Stimulated activated CD8-positive, alpha-beta memory T cell treated with anti-CD3 and anti-CD28 coated beads, Interleukin-15, amount 100 ng/mL, for 4 hours (primary cell): Measurements from ENCODE around the gene FRMD4A.
"Not testable (repeated sequence)": the region's sequence is repeated elsewhere in the genome, so short reads cannot be mapped to it uniquely, and the experiment has no call there.

Experiments used
- DNase-seq, 2 donors: peaks; one replicate each; pipeline ENCODE4 v3.0.0-alpha.2; 2020; ENCODE audit warnings: low read depth in 2 of 2

The FRMD4A gene

GRCh38 chr10:14240253-14241189 is 90.2 kb downstream of the FRMD4A start:
- DNase-seq: no peak

GRCh38 chr10:14238659-14239058 is 92.1 kb downstream of the FRMD4A start:
- not testable (repeated sequence) for DNase-seq

- no peak for DNase-seq
Observed at GRCh38 chr10:14236341-14236740, 94.4 kb downstream of the FRMD4A start.

- no peak for DNase-seq
Observed at GRCh38 chr10:14235566-14236195, 95.0 kb downstream of the FRMD4A start.

GRCh38 chr10:14233566-14233965 is 97.2 kb downstream of the FRMD4A start:
- DNase-seq: no peak

GRCh38 chr10:14228798-14229197 is 101.9 kb downstream of the FRMD4A start:
- DNase-seq: not testable (repeated sequence)

GRCh38 chr10:14225379-14225778 is 105.3 kb downstream of the FRMD4A start:
- no peak for DNase-seq

GRCh38 chr10:14220026-14220425 is 110.7 kb downstream of the FRMD4A start:
- no peak for DNase-seq

- DNase-seq: no peak
Observed at GRCh38 chr10:14219411-14219810, 111.3 kb downstream of the FRMD4A start.

GRCh38 chr10:14215641-14216040 is 115.1 kb downstream of the FRMD4A start:
- DNase-seq: no peak

- DNase-seq: not testable (repeated sequence)
Observed at GRCh38 chr10:14213703-14214102, 117.0 kb downstream of the FRMD4A start.

- no peak for DNase-seq
Observed at GRCh38 chr10:14211610-14212009, 119.1 kb downstream of the FRMD4A start.

GRCh38 chr10:14208231-14208630 is 122.5 kb downstream of the FRMD4A start:
- DNase-seq: no peak

- no peak for DNase-seq
Observed at GRCh38 chr10:14205233-14205632, 125.5 kb downstream of the FRMD4A start.

- DNase-seq: no peak
Observed at GRCh38 chr10:14200698-14201544, 129.8 kb downstream of the FRMD4A start.

- not testable (repeated sequence) for DNase-seq
Observed at GRCh38 chr10:14199098-14199497, 131.6 kb downstream of the FRMD4A start.

- no peak for DNase-seq
Observed at GRCh38 chr10:14198078-14198477, 132.6 kb downstream of the FRMD4A start.

GRCh38 chr10:14196113-14196512 is 134.6 kb downstream of the FRMD4A start:
- no peak for DNase-seq

- no peak for DNase-seq
Observed at GRCh38 chr10:14195433-14195832, 135.3 kb downstream of the FRMD4A start.

- no peak for DNase-seq
Observed at GRCh38 chr10:14192746-14193145, 138.0 kb downstream of the FRMD4A start.

GRCh38 chr10:14191871-14192270 is 138.9 kb downstream of the FRMD4A start:
- no peak for DNase-seq

- no peak for DNase-seq
Observed at GRCh38 chr10:14191407-14191806, 139.3 kb downstream of the FRMD4A start.
